ENCODE measurements around the gene NUB1.
A peak's percentile ranks its signal among the peaks of the same experiment; 100 is the strongest.

The NUB1 gene

DNA sequence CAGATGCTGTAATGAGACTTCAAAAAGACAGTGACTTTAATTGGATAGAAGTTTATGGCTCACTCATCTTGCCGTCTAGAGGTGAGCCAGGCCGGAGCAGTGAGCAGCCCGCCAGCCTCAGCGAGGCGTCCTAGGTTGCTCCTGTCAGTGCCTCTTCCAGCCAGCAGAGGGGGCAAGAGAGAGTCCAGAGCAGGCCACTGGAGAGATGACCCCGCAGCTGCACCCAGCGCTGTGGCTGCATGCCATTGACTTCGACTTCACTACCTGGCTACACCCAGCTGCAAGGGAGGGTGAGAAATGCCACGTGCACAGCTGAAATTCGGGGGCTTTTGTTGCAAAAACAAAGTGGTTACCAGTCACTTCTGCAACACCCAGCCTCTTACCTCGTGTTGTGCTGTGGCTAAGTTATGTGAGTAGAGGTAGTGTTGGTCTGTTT, 26.5 kb downstream of the NUB1 start:
- H3K4me1 Mint-ChIP-seq (ENCODE audit: low read depth), result peaks cover 4% of the 10 kb centered on the region
- H3K36me3 Mint-ChIP-seq (ENCODE audit: low read depth), result peaks cover 34% of the 10 kb centered on the region
- DNase-seq (ENCODE audit: low spot score), result peak; percentile 65
- no peaks in the 10 kb centered on the region for H3K27me3 Mint-ChIP-seq (ENCODE audit: low read depth)
- H3K4me3 Mint-ChIP-seq, result no peak overlapping the region
- no peaks in the 10 kb centered on the region for H3K9me3 Mint-ChIP-seq
- no peak overlapping the region for H3K27ac Mint-ChIP-seq

DNA sequence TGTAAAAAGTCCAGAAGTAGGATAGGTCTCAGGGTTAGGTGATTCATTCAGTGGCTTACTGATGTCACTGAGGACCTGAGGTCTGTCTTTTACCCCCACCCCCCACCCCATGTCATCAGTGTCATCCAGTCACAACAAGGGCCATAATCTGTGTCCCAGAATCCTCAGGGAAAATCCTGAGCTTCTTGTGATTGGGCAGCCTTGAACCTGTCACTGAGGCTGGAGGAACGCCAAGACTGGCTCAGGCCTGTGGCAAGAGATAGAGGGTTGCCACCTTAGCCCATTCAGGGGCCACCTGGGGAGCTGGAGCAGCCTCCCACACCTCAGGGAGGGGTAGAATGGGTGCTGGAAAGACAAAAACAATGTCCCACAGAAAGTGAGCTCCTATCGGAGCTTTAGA, 29.7 kb downstream of the NUB1 start:
- Mint-ChIP-seq H3K4me1 (ENCODE audit: low read depth) (peaks cover 4% of the 10 kb centered on the region), H3K27me3 (ENCODE audit: low read depth) (no peaks in the 10 kb centered on the region), H3K27ac (no peak overlapping the region), H3K9me3 (no peaks in the 10 kb centered on the region), H3K36me3 (ENCODE audit: low read depth) (peaks cover 34% of the 10 kb centered on the region), H3K4me3 (no peak overlapping the region)
- DNase-seq (ENCODE audit: low spot score), result no peak

DNA sequence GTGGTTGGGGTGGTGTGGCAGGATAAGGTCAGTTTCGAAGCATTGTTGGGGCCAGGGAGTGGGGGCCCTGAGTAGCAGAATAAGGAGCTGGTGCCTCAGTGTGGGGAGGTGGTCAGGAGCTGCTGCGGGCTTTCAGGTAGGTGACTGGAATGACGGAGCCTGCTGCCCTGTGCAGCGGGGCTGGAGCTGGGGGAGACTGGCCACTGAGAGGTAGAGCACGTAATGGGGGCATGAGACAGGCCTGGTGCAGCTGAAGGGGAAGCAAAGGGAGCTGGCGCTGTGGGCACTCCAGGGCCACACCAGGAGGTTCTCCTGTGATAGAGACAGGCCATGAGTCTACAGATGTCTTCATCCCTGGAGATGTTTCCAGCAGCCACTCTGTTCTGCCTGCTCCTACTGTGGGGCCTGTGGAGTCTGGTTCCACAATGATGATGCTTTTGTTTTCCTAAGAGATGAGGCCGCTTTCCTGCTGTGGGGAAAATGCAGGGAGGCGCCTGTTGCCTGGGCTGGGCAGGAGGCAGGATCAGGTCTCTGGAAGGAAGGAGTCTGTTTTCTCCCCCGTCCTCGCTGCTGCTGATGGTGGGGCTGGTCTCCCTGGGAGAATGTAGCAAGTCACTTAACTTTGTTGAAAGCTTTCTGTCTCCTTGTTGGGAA, 31.1 kb downstream of the NUB1 start:
- no peak overlapping the region for H3K27ac Mint-ChIP-seq
- no peak overlapping the region for H3K4me3 Mint-ChIP-seq
- H3K36me3 Mint-ChIP-seq (ENCODE audit: low read depth), result peaks cover 35% of the 10 kb centered on the region
- H3K27me3 Mint-ChIP-seq (ENCODE audit: low read depth), result no peaks in the 10 kb centered on the region
- DNase-seq (ENCODE audit: low spot score), result no peak
- H3K9me3 Mint-ChIP-seq, result no peaks in the 10 kb centered on the region
- H3K4me1 Mint-ChIP-seq (ENCODE audit: low read depth), result peaks cover 4% of the 10 kb centered on the region

DNA sequence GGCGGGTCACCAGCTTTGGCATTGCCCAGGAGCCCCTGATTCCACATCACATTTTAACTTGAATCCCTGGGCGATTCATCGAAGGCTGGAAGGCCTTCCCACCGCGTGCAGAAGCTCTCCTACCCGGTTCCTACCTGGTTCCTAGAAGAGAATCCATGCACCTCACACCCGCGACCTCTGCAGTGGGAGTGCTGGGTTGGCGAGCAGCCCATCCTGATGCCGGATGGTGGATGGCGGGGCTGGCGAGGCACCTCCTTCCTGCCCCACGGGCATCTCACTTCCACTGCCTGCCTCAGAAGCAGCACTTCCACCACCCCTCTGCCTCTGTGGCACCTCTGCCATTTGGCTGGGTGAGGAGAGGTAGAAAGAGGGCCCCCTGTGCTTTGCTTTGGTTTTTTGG, 32.0 kb downstream of the NUB1 start:
- Mint-ChIP-seq H3K27ac (no peak overlapping the region), H3K36me3 (ENCODE audit: low read depth) (peaks cover 37% of the 10 kb centered on the region), H3K4me3 (no peak overlapping the region), H3K9me3 (no peaks in the 10 kb centered on the region), H3K27me3 (ENCODE audit: low read depth) (no peaks in the 10 kb centered on the region), H3K4me1 (ENCODE audit: low read depth) (no peaks in the 10 kb centered on the region)
- no peak for DNase-seq (ENCODE audit: low spot score)

DNA sequence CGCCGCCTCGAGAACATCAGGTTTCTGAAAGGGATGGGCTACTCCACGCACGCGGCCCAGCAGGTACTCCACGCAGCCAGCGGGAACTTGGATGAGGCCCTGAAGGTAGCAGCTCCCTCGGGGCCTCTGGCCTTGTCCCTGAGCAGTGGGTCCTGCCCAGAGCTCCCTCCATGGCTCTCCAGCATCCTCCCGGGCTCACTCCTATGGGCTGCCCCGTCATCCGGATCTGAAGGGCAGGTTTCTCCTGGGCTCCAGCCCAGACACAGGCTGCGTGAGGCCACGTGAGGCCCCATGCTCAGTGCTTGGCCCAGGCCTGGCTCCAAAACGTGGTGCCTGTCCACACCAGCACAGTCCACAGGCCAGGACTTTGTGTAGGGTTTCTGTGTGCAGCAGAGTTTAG, 32.5 kb downstream of the NUB1 start:
- H3K36me3 Mint-ChIP-seq (ENCODE audit: low read depth), result peaks cover 36% of the 10 kb centered on the region
- no peaks in the 10 kb centered on the region for H3K4me1 Mint-ChIP-seq (ENCODE audit: low read depth)
- no peaks in the 10 kb centered on the region for H3K27me3 Mint-ChIP-seq (ENCODE audit: low read depth)
- H3K27ac Mint-ChIP-seq, result no peak overlapping the region
- DNase-seq (ENCODE audit: low spot score), result no peak
- H3K4me3 Mint-ChIP-seq, result no peak overlapping the region
- H3K9me3 Mint-ChIP-seq, result no peaks in the 10 kb centered on the region

DNA sequence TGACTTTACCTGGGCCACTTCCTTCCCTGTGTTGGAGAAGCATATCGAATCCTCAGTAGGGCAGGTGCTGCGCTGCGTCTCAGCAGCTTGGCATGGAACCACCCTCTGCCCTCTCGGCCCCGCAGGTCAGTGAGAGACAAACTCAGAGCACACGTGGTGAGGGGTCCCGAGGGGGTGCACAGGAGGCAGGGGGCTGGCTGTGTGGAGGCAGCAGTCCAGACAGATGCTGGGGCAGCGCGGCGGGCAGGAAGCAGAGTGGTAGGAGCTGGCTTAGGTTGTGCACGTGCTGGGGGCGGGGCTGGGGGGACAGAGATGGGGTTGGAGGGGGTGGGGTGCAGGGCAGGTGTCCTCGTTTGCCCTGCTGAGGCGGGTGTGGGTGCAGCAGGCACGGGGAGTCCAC, 33.1 kb downstream of the NUB1 start:
- H3K27me3 Mint-ChIP-seq (ENCODE audit: low read depth), result no peaks in the 10 kb centered on the region
- no peaks in the 10 kb centered on the region for H3K9me3 Mint-ChIP-seq
- no peak overlapping the region for H3K27ac Mint-ChIP-seq
- H3K4me1 Mint-ChIP-seq (ENCODE audit: low read depth), result no peaks in the 10 kb centered on the region
- DNase-seq (ENCODE audit: low spot score), result no peak
- H3K4me3 Mint-ChIP-seq, result no peak overlapping the region
- peaks cover 34% of the 10 kb centered on the region for H3K36me3 Mint-ChIP-seq (ENCODE audit: low read depth)

DNA sequence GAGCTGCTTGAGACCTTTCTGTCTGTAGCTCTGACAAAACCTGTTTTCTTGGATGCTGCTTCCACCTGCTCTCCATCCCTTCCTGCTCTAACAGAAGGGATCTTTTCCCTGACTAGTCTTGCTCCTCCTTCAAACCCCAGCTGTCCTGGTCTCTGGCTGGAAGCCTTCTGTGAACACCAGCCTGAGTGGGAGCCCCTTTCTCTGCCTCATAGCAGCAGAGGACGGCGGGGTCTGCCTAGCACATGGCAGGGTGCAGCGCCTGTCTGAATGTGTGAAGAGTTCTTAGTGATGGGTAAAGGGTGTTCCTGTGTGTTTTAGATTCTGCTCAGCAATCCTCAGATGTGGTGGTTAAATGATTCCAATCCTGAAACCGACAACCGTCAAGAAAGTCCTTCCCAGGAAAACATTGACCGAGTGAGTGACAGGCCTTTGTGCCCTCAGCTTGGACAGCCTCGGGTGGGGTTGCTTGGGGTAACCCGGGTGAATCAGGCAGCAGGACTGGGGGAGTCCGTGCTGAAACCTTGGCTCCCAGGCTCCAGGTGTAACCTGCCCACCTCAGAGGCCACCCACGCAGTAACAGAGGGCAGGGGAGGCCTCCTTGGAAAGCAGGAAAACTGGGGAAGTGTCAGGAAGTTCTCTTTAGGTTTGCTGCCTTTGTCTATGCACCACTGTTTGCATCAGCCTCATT, 34.1 kb downstream of the NUB1 start:
- Mint-ChIP-seq H3K4me3 (no peak overlapping the region), H3K9me3 (no peaks in the 10 kb centered on the region), H3K27me3 (ENCODE audit: low read depth) (peaks cover 2% of the 10 kb centered on the region), H3K27ac (no peak overlapping the region), H3K4me1 (ENCODE audit: low read depth) (no peaks in the 10 kb centered on the region), H3K36me3 (ENCODE audit: low read depth) (peaks cover 33% of the 10 kb centered on the region)
- DNase-seq (ENCODE audit: low spot score), result no peak

DNA sequence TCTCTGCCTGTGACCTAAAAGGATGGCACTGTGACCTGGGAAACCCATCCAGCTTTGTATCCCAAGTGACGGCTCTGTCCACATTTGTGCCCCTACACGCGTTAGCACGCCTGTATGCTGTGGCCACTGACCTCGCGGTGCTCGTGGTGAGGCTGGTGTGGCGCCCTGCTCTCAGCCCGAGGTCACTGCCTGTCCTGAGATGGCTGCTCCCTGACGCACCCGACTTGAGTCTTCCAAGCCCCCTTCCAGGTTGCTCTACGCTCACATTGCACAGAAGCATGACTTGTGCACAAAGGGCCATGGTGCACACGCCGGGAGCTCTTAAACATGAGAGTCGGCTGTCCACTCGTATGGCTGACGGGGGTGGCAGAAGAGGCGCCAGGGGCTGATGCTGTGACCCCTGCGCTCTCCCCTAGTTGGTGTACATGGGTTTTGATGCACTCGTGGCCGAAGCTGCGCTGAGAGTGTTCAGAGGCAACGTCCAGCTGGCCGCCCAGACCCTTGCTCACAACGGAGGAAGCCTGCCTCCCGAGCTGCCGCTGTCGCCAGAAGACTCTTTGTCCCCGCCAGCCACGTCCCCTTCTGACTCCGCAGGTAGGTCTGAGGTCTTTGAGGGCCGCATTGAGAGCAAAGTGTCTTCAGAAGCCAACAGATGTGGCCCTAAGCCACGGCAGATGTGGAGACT, 34.7 kb downstream of the NUB1 start:
- no peak overlapping the region for H3K27ac Mint-ChIP-seq
- H3K4me3 Mint-ChIP-seq, result no peak overlapping the region
- H3K9me3 Mint-ChIP-seq, result no peaks in the 10 kb centered on the region
- no peak for DNase-seq (ENCODE audit: low spot score)
- peaks cover 6% of the 10 kb centered on the region for H3K27me3 Mint-ChIP-seq (ENCODE audit: low read depth)
- H3K36me3 Mint-ChIP-seq (ENCODE audit: low read depth), result peaks cover 29% of the 10 kb centered on the region
- no peaks in the 10 kb centered on the region for H3K4me1 Mint-ChIP-seq (ENCODE audit: low read depth)

DNA sequence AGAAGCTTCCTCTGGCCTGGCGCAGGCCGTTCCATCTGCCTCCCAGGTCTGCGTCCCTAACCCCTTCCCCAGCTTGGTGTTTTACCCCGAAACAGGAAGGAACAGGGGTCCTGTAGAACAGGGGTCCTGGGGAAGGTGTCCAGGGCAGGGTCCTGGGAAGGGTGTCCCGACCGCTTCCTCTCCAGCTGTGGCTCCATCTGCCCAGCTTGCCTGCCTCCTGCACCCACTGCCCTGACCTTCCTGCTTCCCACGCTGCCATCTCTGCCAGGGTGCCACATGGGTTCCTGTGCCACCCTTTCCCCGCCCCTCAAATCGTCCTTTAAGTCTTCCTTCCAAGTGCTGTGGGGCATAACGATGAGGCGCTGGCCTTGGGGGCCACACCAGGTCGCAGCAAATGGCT, 35.8 kb downstream of the NUB1 start:
- Mint-ChIP-seq H3K27ac (no peak overlapping the region), H3K27me3 (ENCODE audit: low read depth) (peaks cover 11% of the 10 kb centered on the region), H3K36me3 (ENCODE audit: low read depth) (peaks cover 26% of the 10 kb centered on the region)

DNA sequence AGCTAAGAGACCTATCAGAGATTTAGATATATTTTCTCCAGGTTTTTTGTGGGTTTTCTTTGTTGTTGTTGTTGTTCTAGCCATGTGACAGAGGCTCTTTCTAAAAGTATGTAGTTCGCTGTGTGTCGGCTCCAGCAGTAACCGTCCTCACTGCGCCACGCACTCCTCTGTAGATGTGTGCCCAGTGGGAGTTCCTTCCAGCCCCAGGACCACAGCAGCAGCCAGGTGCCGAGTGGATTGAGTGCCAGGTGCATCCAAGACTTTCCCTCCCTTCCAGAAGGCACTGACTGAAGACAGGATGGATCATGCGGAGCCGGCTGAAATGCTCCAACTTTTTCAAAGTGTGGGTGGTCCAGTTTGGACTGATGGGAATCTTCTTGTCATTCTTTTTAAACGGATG, 36.4 kb downstream of the NUB1 start:
- peaks cover 21% of the 10 kb centered on the region for H3K36me3 Mint-ChIP-seq (ENCODE audit: low read depth)
- no peak for DNase-seq (ENCODE audit: low spot score)
- peaks cover 16% of the 10 kb centered on the region for H3K27me3 Mint-ChIP-seq (ENCODE audit: low read depth)
- H3K27ac Mint-ChIP-seq, result no peak overlapping the region
- no peak overlapping the region for H3K4me3 Mint-ChIP-seq
- peaks cover 4% of the 10 kb centered on the region for H3K4me1 Mint-ChIP-seq (ENCODE audit: low read depth)
- H3K9me3 Mint-ChIP-seq, result no peaks in the 10 kb centered on the region

More for the DNA sequence above, 35.8 kb downstream of the NUB1 start:
- peaks cover 4% of the 10 kb centered on the region for H3K4me1 Mint-ChIP-seq (ENCODE audit: low read depth)
- no peak overlapping the region for H3K4me3 Mint-ChIP-seq
- no peaks in the 10 kb centered on the region for H3K9me3 Mint-ChIP-seq
- no peak for DNase-seq (ENCODE audit: low spot score)

DNA sequence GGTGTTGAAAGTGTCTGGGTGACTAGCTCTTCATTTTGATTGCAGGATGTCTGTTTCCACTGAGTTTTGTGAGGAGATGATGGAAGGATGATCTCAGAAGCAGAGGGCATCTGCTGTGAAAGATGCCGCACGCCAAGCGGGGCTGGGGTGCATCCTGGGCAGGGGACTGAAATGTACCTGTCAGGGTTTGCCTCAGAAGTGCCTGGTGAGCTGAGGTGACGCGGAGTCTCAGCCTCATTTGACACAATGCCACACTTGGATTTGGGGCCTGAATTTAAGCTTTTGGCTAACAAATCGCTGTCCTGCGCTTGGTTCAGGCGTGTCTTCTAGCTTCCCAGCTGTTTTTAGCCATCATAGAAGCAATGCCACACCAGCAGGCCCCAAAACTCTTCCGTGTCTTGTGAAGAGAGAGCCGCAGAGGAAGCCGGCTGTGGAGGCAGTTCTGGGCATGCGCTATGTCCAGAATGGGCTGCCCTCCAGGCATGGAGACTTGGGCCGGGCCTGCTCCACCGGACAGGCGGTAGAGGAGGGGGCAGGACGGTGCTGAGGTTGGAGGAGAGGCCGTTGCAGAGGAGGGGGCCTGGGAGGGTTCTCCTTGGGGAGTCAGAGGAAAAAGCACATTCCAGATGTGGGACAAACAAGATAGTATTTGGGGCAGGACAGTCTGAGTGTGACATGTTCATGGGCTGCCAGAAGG, 37.0 kb downstream of the NUB1 start:
- Mint-ChIP-seq H3K27me3 (ENCODE audit: low read depth) (peaks cover 19% of the 10 kb centered on the region), H3K36me3 (ENCODE audit: low read depth) (peaks cover 20% of the 10 kb centered on the region), H3K4me1 (ENCODE audit: low read depth) (peaks cover 4% of the 10 kb centered on the region), H3K4me3 (no peak overlapping the region), H3K27ac (no peak overlapping the region), H3K9me3 (no peaks in the 10 kb centered on the region)
- DNase-seq (ENCODE audit: low spot score), result no peak

DNA sequence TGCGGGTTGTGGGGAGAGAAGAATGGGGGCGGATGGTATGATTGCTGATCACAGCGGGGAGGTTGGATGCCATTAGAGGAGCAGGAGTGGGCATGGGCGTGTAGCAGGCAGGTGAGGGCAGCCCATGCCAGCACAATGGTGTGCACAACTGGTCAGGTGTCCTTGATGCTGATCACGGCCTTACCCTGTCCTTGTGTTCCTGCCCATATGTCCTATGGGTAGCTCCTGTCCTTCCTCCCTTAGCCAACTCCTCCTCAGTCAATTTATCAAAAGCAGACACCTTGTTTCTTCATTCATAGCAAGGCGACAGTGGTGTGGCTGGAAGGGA, 37.5 kb downstream of the NUB1 start:
- peaks cover 4% of the 10 kb centered on the region for H3K4me1 Mint-ChIP-seq (ENCODE audit: low read depth)
- no peaks in the 10 kb centered on the region for H3K9me3 Mint-ChIP-seq
- H3K27ac Mint-ChIP-seq, result no peak overlapping the region
- no peak overlapping the region for H3K4me3 Mint-ChIP-seq
- H3K36me3 Mint-ChIP-seq (ENCODE audit: low read depth), result peaks cover 19% of the 10 kb centered on the region
- H3K27me3 Mint-ChIP-seq (ENCODE audit: low read depth), result peaks cover 24% of the 10 kb centered on the region
- DNase-seq (ENCODE audit: low spot score), result no peak

DNA sequence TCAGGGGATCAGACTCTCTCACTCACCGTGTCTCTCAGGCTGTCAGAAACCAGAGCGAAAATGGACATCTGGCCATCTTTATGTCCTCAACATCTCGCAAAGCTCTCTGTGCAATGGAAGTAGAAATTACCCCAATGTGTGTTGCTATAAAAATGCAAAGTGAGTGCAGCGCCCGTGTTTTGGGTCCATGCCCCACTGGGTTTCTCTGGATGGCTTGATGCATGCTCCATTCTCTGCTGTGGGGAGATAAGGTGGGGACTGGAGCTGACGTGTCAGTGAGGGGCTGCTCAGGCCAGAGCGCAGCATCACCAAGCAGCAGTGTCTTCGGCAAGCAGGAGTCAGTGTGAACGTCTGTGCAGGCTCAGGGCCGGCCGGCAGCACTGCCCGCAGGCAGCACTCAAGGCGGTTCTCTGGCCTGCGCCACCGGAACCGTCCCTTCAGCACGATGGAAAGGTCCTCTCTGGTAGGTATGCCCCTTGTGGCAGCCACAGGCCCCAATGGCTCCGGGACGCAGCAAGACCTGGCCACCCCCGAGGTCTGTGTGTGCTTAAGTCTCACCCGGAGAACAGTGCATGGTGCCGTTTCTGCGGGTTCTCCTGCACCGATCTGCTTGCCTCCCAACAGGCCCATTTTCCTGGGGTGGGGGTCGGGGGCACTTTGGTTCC, 38.1 kb downstream of the NUB1 start:
- Mint-ChIP-seq H3K27me3 (ENCODE audit: low read depth) (peaks cover 30% of the 10 kb centered on the region), H3K4me3 (no peak overlapping the region), H3K9me3 (no peaks in the 10 kb centered on the region), H3K36me3 (ENCODE audit: low read depth) (peaks cover 16% of the 10 kb centered on the region), H3K27ac (no peak overlapping the region), H3K4me1 (ENCODE audit: low read depth) (peaks cover 4% of the 10 kb centered on the region)
- no peak for DNase-seq (ENCODE audit: low spot score)
